Calu3 (cell line): ENCODE measurements around the gene EPHA8. TPM values are rescaled to one million over a fixed set of nuclear protein-coding genes. Genes with fewer than 3 reads are reported as not detected.

Experiments used
- BruUV-seq: library from RNA; stranded (reverse); fragments of 400-500 nt; replicated peaks from 2 replicates; lab custom pipeline; 2021; lab: Mats Ljungman, UMichigan
- CTCF ChIA-PET: fragments of 300-600 bp; sonication (Branson Sonifier 250); formaldehyde crosslinking; loops from one replicate; lab custom pipeline; 2022; ENCODE audit warnings: antibody characterized with exemption; lab: Charles Lee
- DNase-seq: peaks from one replicate; pipeline ENCODE4 v3.0.0; 2022
- H3K27ac Mint-ChIP-seq: one replicate; pipeline ENCODE4 v1.8.0; 2022; ENCODE audit warnings: mixed read lengths; ENCODE audit not compliant: unreplicated experiment
- H3K27me3 Mint-ChIP-seq: one replicate; pipeline ENCODE4 v1.8.0; 2022; ENCODE audit warnings: mixed read lengths; ENCODE audit not compliant: unreplicated experiment
- H3K36me3 Mint-ChIP-seq: one replicate; pipeline ENCODE4 v1.8.0; 2022; ENCODE audit warnings: mild to moderate bottlenecking, moderate library complexity, mixed read lengths; ENCODE audit not compliant: insufficient read depth, unreplicated experiment
- H3K4me1 Mint-ChIP-seq: one replicate; pipeline ENCODE4 v1.8.0; 2022; ENCODE audit warnings: mild to moderate bottlenecking, low read depth, mixed read lengths; ENCODE audit not compliant: unreplicated experiment
- H3K4me3 Mint-ChIP-seq: one replicate; pipeline ENCODE4 v1.8.0; 2022; ENCODE audit warnings: mild to moderate bottlenecking, low read depth, moderate library complexity, mixed read lengths; ENCODE audit not compliant: unreplicated experiment
- H3K9me3 Mint-ChIP-seq: one replicate; pipeline ENCODE4 v1.8.0; 2022; ENCODE audit warnings: low read depth, mixed read lengths; ENCODE audit not compliant: unreplicated experiment
- CTCF ChIP-seq: fragments of 200-600 bp; IDR thresholded peaks from one replicate; pipeline ENCODE4 v1.8.0; 2022; ENCODE audit warnings: antibody characterized with exemption; ENCODE audit not compliant: unreplicated experiment
- intact Hi-C: fragments of 100-400 bp; cut with micrococcal nuclease; formaldehyde crosslinking; loops from one replicate; pipeline ENCODE4 v1.10.0; 2022; ENCODE audit not compliant: unreplicated experiment
- total RNA-seq: library from RNA; stranded (reverse); gene quantifications from 2 replicates; pipeline ENCODE4 v1.2.3, GENCODE V29; 2022

The EPHA8 gene
- total RNA-seq, 1 experiment from 2014 or later = not detected

GRCh38 chr1:22551591-22551990, 11.7 kb upstream of the EPHA8 start:
- no peak for DNase-seq
- intact Hi-C loops = no loop called here
- CTCF ChIA-PET = no interaction called here
- H3K4me3 Mint-ChIP-seq = no peak overlapping the region
- TF ChIP-seq CTCF = no peak
- BruUV-seq = no TSS peak
- H3K9me3 Mint-ChIP-seq = no peaks in the 10 kb centered on the region
- peaks cover 9% of the 10 kb centered on the region for H3K4me1 Mint-ChIP-seq
- no peaks in the 10 kb centered on the region for H3K36me3 Mint-ChIP-seq
- H3K27ac Mint-ChIP-seq = no peak overlapping the region
- peaks cover 100% of the 10 kb centered on the region for H3K27me3 Mint-ChIP-seq

- intact Hi-C loops = no loop called here
- H3K9me3 Mint-ChIP-seq = no peaks in the 10 kb centered on the region
- peaks cover 9% of the 10 kb centered on the region for H3K4me1 Mint-ChIP-seq
- no peak for DNase-seq
- no peak overlapping the region for H3K4me3 Mint-ChIP-seq
- H3K36me3 Mint-ChIP-seq = no peaks in the 10 kb centered on the region
- CTCF ChIA-PET = no interaction called here
- H3K27me3 Mint-ChIP-seq = peaks cover 100% of the 10 kb centered on the region
- BruUV-seq = no TSS peak
- no peak for TF ChIP-seq CTCF
- H3K27ac Mint-ChIP-seq = no peak overlapping the region
These were observed 11.3 kb upstream of the EPHA8 start for GRCh38 chr1:22552021-22552420.

- Mint-ChIP-seq H3K36me3 (no peaks in the 10 kb centered on the region), H3K9me3 (no peaks in the 10 kb centered on the region), H3K27me3 (peaks cover 98% of the 10 kb centered on the region), H3K4me3 (no peak overlapping the region), H3K4me1 (peaks cover 9% of the 10 kb centered on the region), H3K27ac (no peak overlapping the region)
- TF ChIP-seq CTCF = no peak
- no TSS peak for BruUV-seq
- CTCF ChIA-PET = no interaction called here
- intact Hi-C loops = no loop called here
- no peak for DNase-seq
These were observed 10.0 kb upstream of the EPHA8 start for GRCh38 chr1:22553104-22553880.

- H3K27ac Mint-ChIP-seq = no peak overlapping the region
- CTCF ChIA-PET = no interaction called here
- intact Hi-C loops = no loop called here
- BruUV-seq = no TSS peak
- H3K9me3 Mint-ChIP-seq = no peaks in the 10 kb centered on the region
- no peak for DNase-seq
- H3K27me3 Mint-ChIP-seq = peaks cover 94% of the 10 kb centered on the region
- no peaks in the 10 kb centered on the region for H3K36me3 Mint-ChIP-seq
- TF ChIP-seq CTCF = no peak
- H3K4me1 Mint-ChIP-seq = peaks cover 9% of the 10 kb centered on the region
- no peak overlapping the region for H3K4me3 Mint-ChIP-seq
These were observed 9.2 kb upstream of the EPHA8 start for GRCh38 chr1:22553991-22554522.
